HG02970 (cell line): ENCODE results near the gene ACBD3.
"Not testable (repeated sequence)": the region's sequence is repeated elsewhere in the genome, so short reads cannot be mapped to it uniquely, and the experiment has no call there.

Experiments used
- ATAC-seq: cut with Tn5 transposase; IDR thresholded peaks from one replicate; pipeline ENCODE4 v1.9.1; 2021; ENCODE audit warnings: mild to moderate bottlenecking, moderate library complexity, moderate number of reproducible peaks; ENCODE audit not compliant: unreplicated experiment, low FRiP score

The ACBD3 gene

GRCh38 chr1:226202666-226203065 is 16.1 kb upstream of the ACBD3 start:
- ATAC-seq, result not testable (repeated sequence)

GRCh38 chr1:226202246-226202645 is 15.7 kb upstream of the ACBD3 start:
- no peak for ATAC-seq

- ATAC-seq, result no peak
Measured at GRCh38 chr1:226201029-226201593, 14.6 kb upstream of the ACBD3 start.

DNA sequence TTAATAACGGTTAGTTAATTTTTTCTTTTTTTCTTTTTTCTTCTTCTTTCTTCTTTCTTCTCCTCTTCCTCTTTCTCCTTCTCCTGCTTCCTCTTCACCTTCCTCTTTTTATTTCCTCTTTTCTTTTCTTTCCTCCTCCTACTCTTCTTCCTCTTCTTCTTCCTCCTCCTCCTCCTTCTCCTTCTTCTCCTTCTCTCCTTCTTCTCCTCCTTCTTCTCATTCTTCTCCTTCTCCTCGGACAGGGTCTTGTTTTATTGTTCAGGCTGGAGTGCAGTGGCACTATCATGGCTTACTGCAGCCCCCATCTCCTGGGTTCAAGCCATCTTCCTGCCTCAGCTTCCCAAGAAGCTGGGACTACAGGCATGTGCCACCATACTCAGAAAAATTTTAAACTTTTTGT is 13.4 kb upstream of the ACBD3 start:
- ATAC-seq, result no peak

- no peak for ATAC-seq
Measured at GRCh38 chr1:226195144-226195543, 8.6 kb upstream of the ACBD3 start.

DNA sequence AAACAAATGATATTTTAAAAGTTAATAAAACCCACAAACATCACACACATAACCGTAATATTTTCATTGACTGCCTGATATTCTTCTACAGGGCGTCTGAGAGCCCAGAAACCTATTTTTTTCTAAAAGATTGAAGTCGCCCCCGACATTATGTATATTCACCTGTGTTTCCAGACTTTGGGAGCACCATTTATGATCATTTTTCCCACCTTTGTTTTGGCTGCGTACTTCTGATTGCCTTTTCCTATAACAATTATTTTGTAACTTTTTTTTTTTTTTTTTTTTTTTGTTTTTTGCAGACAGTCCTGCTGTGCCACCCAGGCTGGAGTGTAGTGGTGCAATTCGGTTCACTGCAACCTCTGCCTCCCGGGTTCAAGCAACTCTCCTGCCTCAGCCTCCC is 839 bp upstream of the ACBD3 start:
- ATAC-seq, result no peak

- no peak for ATAC-seq
Measured at GRCh38 chr1:226187019-226187322, 430 bp upstream of the ACBD3 start.

DNA sequence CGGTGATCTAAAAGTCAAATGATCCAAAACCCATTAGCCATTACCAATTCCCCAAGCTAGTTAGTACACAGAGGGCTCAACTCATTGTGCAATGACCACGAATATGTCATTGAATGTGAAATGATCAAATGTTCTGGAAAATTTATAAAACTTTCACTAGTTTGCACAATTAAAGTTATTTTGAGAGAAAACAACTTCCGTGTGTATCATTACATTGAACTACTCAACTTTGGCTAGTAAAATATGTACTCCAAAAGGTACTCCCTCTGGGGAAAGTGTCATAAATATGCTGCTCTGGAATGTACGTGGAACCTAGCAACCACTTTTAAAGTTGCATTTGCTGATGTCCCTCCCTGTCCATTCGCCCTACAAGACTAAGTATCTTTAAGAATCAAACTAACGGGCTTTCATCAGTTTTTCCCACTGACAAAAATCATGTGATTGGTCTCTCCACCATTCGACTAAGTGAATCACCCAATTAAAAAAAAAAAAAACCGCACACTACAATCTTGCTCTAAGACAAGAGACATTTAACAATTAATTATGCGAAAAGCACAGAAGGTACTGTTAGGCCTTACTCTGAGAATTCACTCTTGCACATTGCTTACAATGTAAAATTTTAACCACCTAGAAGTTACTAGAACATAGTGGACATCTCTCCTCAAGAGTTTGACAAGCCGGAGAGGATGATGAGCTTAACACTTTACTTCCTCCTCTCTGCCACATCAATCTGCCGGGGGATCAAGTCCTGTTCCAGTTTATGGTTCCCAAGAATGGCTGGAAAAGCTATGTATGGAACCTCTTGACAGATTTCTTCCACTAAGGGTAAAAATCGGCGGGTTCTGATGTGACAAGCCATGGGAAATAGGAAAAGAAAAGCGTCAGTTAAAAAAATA is 1.2 kb downstream of the ACBD3 start:
- no peak for ATAC-seq

DNA sequence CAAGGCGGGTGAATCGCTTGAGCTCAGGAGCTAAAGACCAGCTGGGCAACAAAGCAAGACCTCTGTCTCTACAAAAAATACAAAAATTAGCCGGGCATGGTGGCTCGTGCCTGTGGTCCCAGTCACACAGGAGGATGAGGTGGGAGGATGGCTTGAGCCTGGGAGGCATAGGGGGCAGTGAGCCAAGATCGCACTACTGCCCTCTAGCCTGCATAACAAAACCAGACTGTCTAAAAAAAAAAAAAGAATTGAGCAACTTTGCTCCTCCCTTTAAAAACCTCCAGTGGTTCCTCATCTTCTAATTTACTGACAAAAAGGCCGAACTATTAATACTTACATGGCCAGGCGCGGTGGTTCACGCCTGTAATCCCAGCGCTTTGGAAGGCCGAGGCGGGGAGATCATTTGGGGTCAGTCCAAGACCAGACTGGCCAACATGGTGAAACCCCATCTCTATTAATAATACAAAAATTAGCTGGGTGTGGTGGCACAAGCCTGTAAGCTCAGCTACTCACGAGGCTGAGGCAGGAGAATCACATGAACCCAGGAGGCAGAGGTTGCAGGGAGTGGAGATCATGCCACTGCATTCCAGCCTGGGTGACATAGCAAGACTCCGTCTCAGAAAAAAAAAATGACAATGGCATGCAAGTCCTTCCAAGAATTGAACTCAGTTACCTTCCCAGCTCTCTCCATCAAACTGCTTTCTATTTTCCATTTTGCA is 4.4 kb downstream of the ACBD3 start:
- no peak for ATAC-seq

DNA sequence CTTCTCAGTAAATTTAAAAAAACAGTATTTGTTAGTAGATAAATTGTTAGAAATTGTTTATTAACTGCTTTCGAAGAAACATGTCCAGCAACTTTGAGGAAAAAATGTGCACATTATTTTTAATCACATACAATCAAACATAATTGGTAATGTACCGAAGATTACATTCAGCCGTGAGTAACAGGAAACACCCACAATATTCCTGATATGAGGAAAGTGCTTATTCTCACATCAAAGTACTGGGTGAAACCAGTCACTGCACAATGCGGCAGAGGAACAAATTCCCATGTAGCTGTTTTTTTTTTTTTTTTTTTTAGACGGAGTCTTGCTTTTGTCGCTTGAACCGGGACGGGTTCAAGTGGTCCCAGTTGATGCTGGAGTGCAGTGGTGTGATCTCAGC is 9.7 kb downstream of the ACBD3 start:
- no peak for ATAC-seq

GRCh38 chr1:226172589-226172988 is 14.0 kb downstream of the ACBD3 start:
- no peak for ATAC-seq

DNA sequence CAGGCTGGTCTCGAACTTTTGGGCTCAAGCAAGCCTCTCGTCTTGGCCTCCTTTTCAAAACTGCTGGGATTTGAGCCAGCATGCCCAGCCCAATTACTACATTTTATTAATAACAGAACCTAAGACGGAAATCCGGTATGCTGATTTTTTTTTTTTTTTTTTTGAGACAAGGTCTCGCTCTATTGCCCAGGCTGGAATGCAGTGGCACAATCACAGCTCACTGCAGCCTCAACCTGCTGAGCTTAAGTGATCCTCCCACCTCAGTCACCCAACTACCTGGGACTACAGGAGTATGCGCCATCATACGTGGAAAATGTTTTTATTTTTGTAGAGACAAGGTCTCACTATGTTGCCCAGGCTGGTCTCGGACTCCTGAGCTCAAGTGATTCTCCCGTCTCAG is 20.2 kb downstream of the ACBD3 start:
- ATAC-seq, result no peak

DNA sequence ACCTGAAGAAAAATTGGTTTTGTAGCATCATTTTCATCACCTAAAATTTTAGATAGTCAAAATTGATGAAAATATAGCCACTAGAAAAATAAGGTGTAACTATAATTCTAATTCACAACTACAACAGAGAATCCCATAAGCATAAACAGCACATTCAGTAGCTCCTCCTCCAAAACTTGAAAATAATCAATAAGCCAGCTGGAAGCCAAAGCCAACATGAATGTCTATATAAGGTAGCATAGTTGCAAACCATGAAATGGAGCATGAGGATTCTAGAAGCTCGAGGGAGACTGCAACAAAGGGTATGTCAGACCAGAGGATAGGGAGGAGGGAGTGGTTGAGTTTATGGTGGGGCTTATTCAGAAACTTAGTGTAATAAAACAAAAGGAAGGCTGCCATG is 22.4 kb downstream of the ACBD3 start:
- ATAC-seq, result no peak

DNA sequence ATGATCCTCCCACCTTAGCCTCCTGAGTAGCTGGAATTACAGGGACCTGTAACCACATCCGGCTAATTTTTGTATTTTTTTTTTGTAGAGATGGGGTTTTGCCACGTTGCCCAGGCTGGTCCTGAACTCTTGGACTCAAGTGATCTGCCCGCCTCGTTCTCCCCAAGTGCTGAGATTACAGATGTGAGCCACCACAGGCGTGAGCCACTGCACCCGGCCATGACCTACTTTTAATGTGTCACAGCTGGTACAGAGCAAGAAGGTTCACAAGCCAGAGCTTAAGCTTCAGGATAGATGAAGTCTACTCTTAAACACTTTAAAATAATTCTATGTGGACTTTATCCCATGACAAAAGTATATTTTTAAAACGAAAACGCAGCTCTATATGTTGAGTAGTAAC is 23.6 kb downstream of the ACBD3 start:
- ATAC-seq, result no peak

DNA sequence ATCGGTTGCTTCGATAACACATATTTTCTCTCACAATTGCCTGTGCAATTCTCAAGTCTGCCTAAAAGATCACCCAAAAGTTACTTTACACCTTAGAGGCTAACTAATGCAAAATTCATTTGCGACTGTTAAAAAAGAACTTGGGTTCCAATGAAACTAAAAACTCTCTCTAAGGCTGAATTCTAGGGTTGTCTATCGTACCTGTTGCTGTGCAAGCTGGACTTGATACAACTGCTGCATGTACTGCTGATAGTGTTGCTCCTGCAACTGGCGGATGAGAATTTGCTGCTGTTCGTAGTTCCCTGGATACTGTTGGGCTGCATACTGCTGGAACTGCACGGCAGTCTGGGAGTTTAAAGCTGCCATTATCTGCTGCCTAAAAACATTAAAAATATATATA is 27.6 kb downstream of the ACBD3 start:
- ATAC-seq, result no peak

DNA sequence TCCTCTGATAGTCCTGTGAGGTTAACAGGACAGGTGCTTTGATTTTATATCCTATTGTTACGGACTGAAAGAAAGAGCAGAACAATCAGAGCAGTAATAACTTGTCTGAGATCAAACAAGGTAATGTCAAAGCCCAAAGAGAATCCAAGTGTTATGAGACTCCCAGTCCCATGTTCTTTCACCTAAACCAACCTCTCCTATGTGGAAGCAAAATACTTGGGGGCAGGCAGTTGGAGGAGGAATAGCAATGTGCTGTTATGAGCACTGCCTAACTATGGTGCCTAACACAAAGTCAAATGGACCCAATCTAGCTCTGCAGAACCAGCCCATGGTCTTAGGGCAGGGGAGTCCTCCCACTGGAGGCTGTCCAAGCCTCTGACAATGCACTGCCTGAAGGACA is 28.1 kb downstream of the ACBD3 start:
- ATAC-seq, result no peak

GRCh38 chr1:226157761-226158316 is 28.7 kb downstream of the ACBD3 start:
- ATAC-seq, result no peak

- ATAC-seq, result no peak
Measured at GRCh38 chr1:226154593-226154992, 31.9 kb downstream of the ACBD3 start.

DNA sequence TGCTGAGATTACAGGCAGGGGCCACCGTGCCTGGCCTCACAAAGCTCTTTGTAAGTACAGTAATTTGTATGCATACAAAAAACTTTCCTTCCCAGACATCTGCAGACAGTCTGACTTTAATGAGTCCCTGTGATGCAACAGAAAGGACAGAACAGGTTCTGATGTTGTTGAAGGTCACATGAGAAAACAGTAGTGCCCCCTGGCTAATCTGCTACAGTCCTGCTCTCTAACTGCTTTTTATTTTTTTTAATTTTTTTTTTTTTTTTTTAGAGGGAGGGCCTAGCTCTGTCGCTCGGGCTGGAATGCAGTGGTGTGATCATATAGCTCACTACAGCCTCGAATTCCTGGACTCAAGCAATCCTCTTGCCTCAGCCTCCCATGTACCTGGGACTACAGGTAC is 36.7 kb downstream of the ACBD3 start:
- no peak for ATAC-seq

DNA sequence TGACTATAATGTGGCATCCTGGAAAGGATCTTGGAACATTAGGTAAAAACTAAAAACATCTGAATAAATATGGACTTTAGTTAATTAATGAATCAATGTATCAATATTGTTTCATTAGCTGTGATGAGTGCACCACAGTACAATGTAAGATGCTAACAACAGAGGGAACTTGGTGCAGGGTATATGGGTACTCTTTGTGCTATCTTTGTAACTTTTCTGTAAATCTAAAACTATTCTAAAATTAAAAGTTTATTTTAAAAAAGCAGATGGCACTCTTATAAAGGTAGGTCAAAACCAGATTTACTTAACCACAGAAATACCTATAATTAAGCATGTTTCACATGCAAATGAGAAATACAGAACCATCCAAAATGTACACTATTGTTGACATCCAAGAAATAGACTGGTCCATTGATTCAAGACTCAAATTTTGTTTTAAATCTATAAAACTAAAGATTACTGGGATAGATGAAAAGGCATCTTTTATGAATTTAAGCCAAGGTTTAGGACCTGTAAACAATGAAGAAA is 38.4 kb downstream of the ACBD3 start:
- no peak for ATAC-seq

DNA sequence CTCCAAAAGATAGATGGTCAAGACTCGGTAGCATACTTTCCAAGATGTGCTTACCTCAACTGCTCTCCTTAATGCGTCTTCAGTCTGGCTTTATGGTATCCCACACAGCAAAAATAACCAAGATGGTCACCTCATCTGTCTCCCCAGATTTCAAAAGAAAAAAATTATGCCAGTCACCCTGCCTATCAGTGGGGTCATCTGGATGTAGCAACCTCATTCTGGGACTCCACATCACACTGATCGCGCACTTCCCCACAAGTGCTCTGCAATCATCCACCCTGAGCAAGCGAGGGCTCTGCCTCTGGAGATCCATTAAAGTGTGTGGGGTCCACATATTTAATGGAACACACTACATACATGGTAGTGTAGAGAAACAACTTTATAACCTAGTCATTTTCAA is 42.5 kb downstream of the ACBD3 start:
- no peak for ATAC-seq
